Measurements from ENCODE around the gene JAKMIP1.

DNA sequence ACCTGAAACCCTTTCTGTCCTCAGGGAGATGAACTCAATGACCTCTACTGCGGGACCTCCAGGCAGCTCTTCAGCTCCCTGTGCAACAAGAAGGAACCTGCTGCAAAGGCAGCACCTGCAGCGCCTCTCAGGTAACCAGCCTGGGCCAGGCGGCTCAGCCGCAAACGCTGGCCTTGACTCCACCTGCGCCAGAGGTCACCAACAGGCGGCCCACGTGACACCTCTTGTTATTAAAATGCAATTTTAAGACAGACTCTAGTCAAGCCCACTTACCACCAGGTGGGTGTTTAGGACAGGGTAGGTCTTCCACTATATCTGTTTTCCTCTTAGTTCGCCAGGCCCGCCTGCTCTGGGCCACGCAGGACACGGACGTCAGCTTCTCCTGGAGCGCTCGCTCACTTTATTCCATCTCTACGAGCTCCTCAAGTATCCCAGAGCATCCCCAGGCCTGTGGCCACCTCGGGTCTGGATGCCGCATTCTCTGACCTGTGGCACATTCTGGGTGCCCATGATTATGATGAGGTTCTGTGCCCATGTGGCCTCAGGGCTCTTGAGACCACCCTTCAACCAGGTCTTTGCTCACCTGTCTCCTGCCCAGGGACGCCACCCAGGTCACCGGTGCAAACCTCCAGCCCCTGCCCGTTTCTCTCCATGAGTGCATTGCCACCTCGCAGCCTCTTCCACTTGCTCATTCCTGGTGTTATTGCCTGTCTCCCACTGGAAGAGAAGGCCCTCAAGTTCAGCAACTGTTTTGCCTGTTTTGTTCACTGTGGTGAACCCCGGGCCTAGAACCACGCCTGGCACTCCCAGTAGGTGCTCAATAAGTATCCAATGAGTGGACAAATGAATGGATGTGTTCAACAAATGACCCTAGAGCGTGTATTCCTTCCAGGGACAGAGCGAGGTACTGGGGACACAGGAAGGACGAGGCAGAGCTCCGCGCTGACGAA is 32.8 kb upstream of the JAKMIP1 start:
- TF ChIP-seq SUZ12 (IDR thresholded peaks at IDR 0.05; ENCODE audit: extremely low read depth, insufficient read depth, insufficient read length) (no peak), YY1 (IDR thresholded peaks at IDR 0.05; ENCODE audit: insufficient read depth, insufficient read length) (no peak), ZNF274 (IDR thresholded peaks at IDR 0.05; ENCODE audit: low read depth, low read length) (no peak)

All from NT2/D1 (cell line).